ENCODE measurements around the gene PRKAR1B.

DNA sequence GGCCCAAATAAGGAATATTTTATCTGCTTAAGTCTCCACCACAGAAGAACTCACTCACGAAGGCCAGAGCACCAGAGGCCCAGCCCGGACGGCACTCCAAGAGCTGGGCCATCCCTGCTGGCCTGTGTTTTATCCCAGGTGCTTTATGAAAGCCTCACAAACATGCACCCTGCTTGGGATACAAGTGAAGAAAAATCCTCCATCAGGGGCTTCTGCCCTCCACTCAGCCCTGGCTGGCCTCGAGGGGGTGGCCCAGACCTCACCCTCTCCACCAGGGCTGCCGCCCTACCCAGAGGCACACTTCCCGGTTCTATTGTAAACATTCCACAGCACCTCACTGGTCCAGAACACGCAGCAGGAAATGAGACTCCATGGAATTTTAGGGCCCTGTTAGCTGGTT, 20.4 kb downstream of the PRKAR1B start:
- TF ChIP-seq CTCF (IDR thresholded peaks at IDR 0.05) (no peak), EZH2 (IDR thresholded peaks at IDR 0.05) (no peak)
